Prostate gland (tissue), 2 donors: Measurements from ENCODE around the gene KLK7.

ENCODE experiments used
- CTCF ChIP-seq, 4 experiments: fragments of 200-600 bp in 2 of 4; fragments of 450-650 bp in 2 of 4; sonication (generic) in 2 of 4; IDR thresholded peaks; 1 replicate in 3 of 4; 2 replicates in 1 of 4; pipeline ENCODE4 v1.5.1; 2016 to 2019; ENCODE audit warnings: antibody characterized with exemption in 4 of 4, mild to moderate bottlenecking in 2 of 4, moderate library complexity in 2 of 4
- POLR2A ChIP-seq: fragments of 450-650 bp; IDR thresholded peaks from one replicate; pipeline ENCODE4 v1.6.1; 2016; ENCODE audit warnings: antibody characterized with exemption, mild to moderate bottlenecking
- POLR2AphosphoS5 ChIP-seq: sonication (generic); formaldehyde crosslinking; IDR thresholded peaks from one replicate; pipeline ENCODE4 v1.6.1; 2017; ENCODE audit warnings: antibody characterized with exemption

- TF ChIP-seq POLR2AphosphoS5: no peak
- no peak for TF ChIP-seq CTCF (IDR thresholded peaks at IDR 0.05)
- TF ChIP-seq POLR2A: no peak
These were observed 15.0 kb upstream of the KLK7 start for GRCh38 chr19:50998686-50999085.
